ENCODE measurements around the gene FHIT. TPM values are rescaled to one million over a fixed set of nuclear protein-coding genes. Genes with fewer than 3 reads are reported as not detected.
A peak's percentile ranks its signal among the peaks of the same experiment; 100 is the strongest.

Gene FHIT
- polyA plus RNA-seq, 1 experiment = 0.11 TPM

DNA sequence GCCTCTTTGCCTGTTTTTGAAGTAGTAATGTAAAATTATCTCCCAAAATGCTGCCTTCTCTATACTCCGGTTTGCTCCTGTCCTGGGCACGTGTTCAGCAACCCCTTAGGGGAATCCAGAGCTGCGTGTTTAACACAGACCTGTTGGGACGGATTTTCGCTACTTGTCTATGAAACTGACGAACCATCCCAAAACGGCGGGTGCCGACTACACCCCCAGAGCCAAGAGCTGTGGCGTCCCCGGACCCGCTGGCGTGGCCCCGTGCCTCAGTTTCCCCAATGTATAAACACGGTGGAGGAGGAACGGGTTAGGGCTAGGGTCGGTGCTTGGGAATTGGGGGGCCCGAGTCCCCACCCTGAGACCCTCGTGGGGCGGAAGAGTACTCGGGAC, 473 bp downstream of the FHIT start:
- TF ChIP-seq, protein P1, sequence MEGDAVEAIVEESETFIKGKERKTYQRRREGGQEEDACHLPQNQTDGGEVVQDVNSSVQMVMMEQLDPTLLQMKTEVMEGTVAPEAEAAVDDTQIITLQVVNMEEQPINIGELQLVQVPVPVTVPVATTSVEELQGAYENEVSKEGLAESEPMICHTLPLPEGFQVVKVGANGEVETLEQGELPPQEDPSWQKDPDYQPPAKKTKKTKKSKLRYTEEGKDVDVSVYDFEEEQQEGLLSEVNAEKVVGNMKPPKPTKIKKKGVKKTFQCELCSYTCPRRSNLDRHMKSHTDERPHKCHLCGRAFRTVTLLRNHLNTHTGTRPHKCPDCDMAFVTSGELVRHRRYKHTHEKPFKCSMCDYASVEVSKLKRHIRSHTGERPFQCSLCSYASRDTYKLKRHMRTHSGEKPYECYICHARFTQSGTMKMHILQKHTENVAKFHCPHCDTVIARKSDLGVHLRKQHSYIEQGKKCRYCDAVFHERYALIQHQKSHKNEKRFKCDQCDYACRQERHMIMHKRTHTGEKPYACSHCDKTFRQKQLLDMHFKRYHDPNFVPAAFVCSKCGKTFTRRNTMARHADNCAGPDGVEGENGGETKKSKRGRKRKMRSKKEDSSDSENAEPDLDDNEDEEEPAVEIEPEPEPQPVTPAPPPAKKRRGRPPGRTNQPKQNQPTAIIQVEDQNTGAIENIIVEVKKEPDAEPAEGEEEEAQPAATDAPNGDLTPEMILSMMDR (IDR thresholded peaks at IDR 0.05; ENCODE audit: insufficient read depth, low read depth, low read length) = no peak
- DNase-seq (ENCODE audit: low read depth) = no peak
- Histone ChIP-seq H3K27me3 (ENCODE audit: control insufficient read depth, insufficient read depth, low read length) (no peaks in the 10 kb centered on the region), H3K36me3 (ENCODE audit: control insufficient read depth, insufficient read depth, low read length) (no peaks in the 10 kb centered on the region), H3K4me3 (ENCODE audit: low read depth, low read length) (peak overlapping the region; percentile 45)
- ChIA-PET POLR2A (no interaction called here), CTCF (no interaction called here)

DNA sequence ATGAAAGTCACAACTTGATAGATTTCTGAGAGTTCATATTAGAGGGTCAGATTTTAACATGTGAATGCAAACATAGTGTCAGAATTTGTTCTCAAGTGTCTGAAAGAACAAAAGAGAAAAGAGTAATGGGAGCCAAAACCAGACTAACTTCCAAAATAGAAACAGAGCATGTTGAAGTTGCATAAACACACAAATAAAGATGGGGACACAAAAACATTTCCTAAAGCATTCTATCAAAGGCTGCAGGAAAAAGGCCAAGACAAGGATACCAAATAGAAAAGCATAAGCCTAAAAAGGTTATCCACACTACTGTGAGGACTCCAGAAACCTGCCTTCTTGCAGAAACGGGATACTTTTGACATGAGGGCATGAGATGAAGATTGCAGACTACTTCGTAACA, 2.8 kb downstream of the FHIT start:
- POLR2A ChIA-PET = no interaction called here
- Histone ChIP-seq H3K27me3 (ENCODE audit: control insufficient read depth, insufficient read depth, low read length) (no peaks in the 10 kb centered on the region), H3K36me3 (ENCODE audit: control insufficient read depth, insufficient read depth, low read length) (no peaks in the 10 kb centered on the region), H3K4me3 (ENCODE audit: low read depth, low read length) (no peak overlapping the region)
- TF ChIP-seq, protein P1 (IDR thresholded peaks at IDR 0.05; ENCODE audit: insufficient read depth, low read depth, low read length) = no peak
- no peak for DNase-seq (ENCODE audit: low read depth)
- CTCF ChIA-PET = interaction anchor here (0.8 kb wide), 1 partner anchor 19 kb away, joined by 3 read pairs; no protein-coding TSS in a partner anchor

DNA sequence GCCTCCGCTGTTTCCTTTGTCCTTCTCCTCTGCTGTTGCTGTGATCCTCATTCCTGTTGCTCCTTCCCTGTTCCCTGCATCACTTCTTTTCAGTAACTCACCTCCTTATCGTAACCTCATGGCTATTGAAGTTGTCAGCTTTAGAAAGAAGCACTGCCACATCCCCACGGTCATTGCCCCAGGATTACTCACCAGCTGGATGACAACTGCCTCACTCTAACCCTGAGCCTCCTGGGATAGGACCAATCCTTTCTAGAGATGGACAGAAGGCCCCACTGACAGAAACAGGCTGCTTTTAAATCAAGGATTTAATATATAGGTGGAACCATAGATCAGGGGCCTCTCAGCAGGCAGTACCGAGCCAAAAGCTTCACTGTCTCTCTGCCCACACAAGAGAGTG, 4.1 kb downstream of the FHIT start:
- DNase-seq (ENCODE audit: low read depth) = no peak
- Histone ChIP-seq H3K4me3 (ENCODE audit: low read depth, low read length) (no peak overlapping the region), H3K27me3 (ENCODE audit: control insufficient read depth, insufficient read depth, low read length) (no peaks in the 10 kb centered on the region), H3K36me3 (ENCODE audit: control insufficient read depth, insufficient read depth, low read length) (no peaks in the 10 kb centered on the region)
- POLR2A ChIA-PET = no interaction called here
- TF ChIP-seq, protein P1 (IDR thresholded peaks at IDR 0.05; ENCODE audit: insufficient read depth, low read depth, low read length) = no peak
- CTCF ChIA-PET = no interaction called here

DNA sequence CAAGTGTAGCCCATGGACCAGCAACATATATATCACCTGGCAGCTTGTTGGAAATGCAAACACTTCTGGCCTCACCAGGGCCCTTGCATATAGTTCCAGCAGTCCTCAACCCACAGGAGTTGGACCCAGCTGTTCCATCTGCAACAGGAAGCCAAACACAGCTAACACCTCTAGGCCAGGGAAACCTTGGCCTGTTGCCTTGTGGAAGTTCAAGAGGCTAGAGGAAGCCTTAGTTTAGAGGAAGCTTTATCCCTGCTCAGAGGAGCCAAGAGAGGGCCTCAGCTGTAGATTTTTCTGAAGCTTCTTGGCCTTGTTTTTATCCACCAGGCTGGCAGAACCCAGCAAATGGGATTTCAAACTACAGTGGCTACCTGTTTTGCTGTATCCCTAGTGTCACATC, 11.4 kb downstream of the FHIT start:
- TF ChIP-seq, protein P1 (IDR thresholded peaks at IDR 0.05; ENCODE audit: insufficient read depth, low read depth, low read length) = no peak
- DNase-seq (ENCODE audit: low read depth) = no peak
- Histone ChIP-seq H3K36me3 (ENCODE audit: control insufficient read depth, insufficient read depth, low read length) (no peaks in the 10 kb centered on the region), H3K27me3 (ENCODE audit: control insufficient read depth, insufficient read depth, low read length) (no peaks in the 10 kb centered on the region), H3K4me3 (ENCODE audit: low read depth, low read length) (no peak overlapping the region)
- CTCF ChIA-PET = no interaction called here
- POLR2A ChIA-PET = no interaction called here

DNA sequence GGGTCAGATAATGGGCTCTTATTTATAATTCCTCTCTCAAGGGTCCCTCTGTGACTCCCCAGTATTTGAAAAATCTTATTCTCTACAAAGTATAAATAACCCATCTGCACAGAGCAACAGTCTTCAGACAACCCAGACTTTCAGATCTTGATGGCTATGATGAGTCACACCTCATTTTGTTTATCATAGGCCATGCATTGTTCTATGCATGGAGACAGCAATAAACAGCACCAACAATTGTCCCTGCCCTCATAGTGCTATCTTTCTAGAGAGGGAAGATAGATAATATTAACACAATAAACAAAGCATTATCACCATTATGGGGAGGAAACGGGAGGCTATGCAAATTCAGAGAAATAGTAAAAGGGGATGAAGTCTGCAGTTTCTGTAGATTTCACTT, 13.4 kb downstream of the FHIT start:
- TF ChIP-seq, protein P1 (IDR thresholded peaks at IDR 0.05; ENCODE audit: insufficient read depth, low read depth, low read length) = no peak
- H3K4me3 ChIP-seq (ENCODE audit: low read depth, low read length) = no peak overlapping the region
- ChIA-PET CTCF (no interaction called here), POLR2A (no interaction called here)
- H3K36me3 ChIP-seq (ENCODE audit: control insufficient read depth, insufficient read depth, low read length) = no peaks in the 10 kb centered on the region
- H3K27me3 ChIP-seq (ENCODE audit: control insufficient read depth, insufficient read depth, low read length) = no peaks in the 10 kb centered on the region
- no peak for DNase-seq (ENCODE audit: low read depth)

Measured in BJ (cell line).